Activated naive CD4-positive, alpha-beta T cell treated with anti-CD3 and anti-CD28 coated beads, Interleukin-2, amount 10 ng/mL, durations not matched to agents 7 days and 5 days (primary cell): ENCODE measurements around the gene MGAT5B.
A peak's percentile ranks its signal among the peaks of the same experiment; 100 is the strongest.

Source experiments
- CTCF ChIA-PET: fragments of 350-600 bp; sonication (Branson Sonifier 250); formaldehyde crosslinking; loops from one replicate; lab custom pipeline; 2021; ENCODE audit warnings: antibody characterized with exemption; lab: Charles Lee
- DNase-seq: peaks from one replicate; pipeline ENCODE4 v3.0.0-alpha.2; 2020
- H3K27ac Mint-ChIP-seq: one replicate; pipeline ENCODE4 v1.8.0; 2021; ENCODE audit warnings: mild to moderate bottlenecking, moderate library complexity, mixed read lengths
- H3K27me3 Mint-ChIP-seq: one replicate; pipeline ENCODE4 v1.8.0; 2021; ENCODE audit warnings: mild to moderate bottlenecking, mixed read lengths
- H3K36me3 Mint-ChIP-seq: one replicate; pipeline ENCODE4 v1.8.0; 2021; ENCODE audit warnings: mixed read lengths
- H3K4me1 Mint-ChIP-seq: one replicate; pipeline ENCODE4 v1.8.0; 2021; ENCODE audit warnings: mixed read lengths
- H3K4me3 Mint-ChIP-seq: one replicate; pipeline ENCODE4 v1.8.0; 2021; ENCODE audit warnings: mild to moderate bottlenecking, moderate library complexity, mixed read lengths
- H3K9me3 Mint-ChIP-seq: one replicate; pipeline ENCODE4 v1.8.0; 2021; ENCODE audit warnings: mixed read lengths

MGAT5B gene

GRCh38 chr17:76868176-76868668, at the start of gene MGAT5B:
Gene MGAT5B, plus strand, starts transcription at chr17:76868404. Its CDS starts 626 bp downstream, at chr17:76869030.
- Mint-ChIP-seq H3K4me1 (peaks cover 7% of the 10 kb centered on the region), H3K36me3 (no peaks in the 10 kb centered on the region), H3K27ac (no peak within 1 kb of the TSS), H3K4me3 (peak within 1 kb of the TSS; percentile 69), H3K27me3 (peaks cover 79% of the 10 kb centered on the region), H3K9me3 (no peaks in the 10 kb centered on the region)
- CTCF ChIA-PET, result interaction anchor here (0.6 to 6.2 kb wide), 23 partner anchors 11 to 403 kb away, joined by 3 to 66 read pairs (median 4); no protein-coding TSS in a partner anchor
- DNase-seq, result peak; percentile 79

- Mint-ChIP-seq H3K4me3 (no peak overlapping the region), H3K4me1 (peaks cover 13% of the 10 kb centered on the region), H3K27ac (no peak overlapping the region), H3K36me3 (no peaks in the 10 kb centered on the region), H3K27me3 (peaks cover 47% of the 10 kb centered on the region), H3K9me3 (no peaks in the 10 kb centered on the region)
- no peak for DNase-seq
- CTCF ChIA-PET, result interaction anchor here (0.8 kb wide), 1 partner anchor 27 kb away, joined by 3 read pairs; no protein-coding TSS in a partner anchor
These were observed 48.2 kb upstream of the MGAT5B start for GRCh38 chr17:76820039-76820438.

GRCh38 chr17:76820561-76820960, 47.6 kb upstream of the MGAT5B start:
- H3K9me3 Mint-ChIP-seq, result no peaks in the 10 kb centered on the region
- H3K4me3 Mint-ChIP-seq, result no peak overlapping the region
- CTCF ChIA-PET, result interaction anchor here (1.1 kb wide), 1 partner anchor 47 kb away, joined by 3 read pairs; the partner anchor contains the start of gene MGAT5B
- peaks cover 13% of the 10 kb centered on the region for H3K4me1 Mint-ChIP-seq
- H3K27me3 Mint-ChIP-seq, result peaks cover 45% of the 10 kb centered on the region
- no peaks in the 10 kb centered on the region for H3K36me3 Mint-ChIP-seq
- DNase-seq, result no peak
- no peak overlapping the region for H3K27ac Mint-ChIP-seq

GRCh38 chr17:76822184-76822778, 45.9 kb upstream of the MGAT5B start:
- no peak for DNase-seq
- Mint-ChIP-seq H3K4me3 (no peak overlapping the region), H3K9me3 (no peaks in the 10 kb centered on the region), H3K36me3 (no peaks in the 10 kb centered on the region), H3K4me1 (peaks cover 17% of the 10 kb centered on the region), H3K27me3 (peaks cover 39% of the 10 kb centered on the region), H3K27ac (no peak overlapping the region)
- CTCF ChIA-PET, result no interaction called here

- no peak for DNase-seq
- Mint-ChIP-seq H3K4me3 (no peak overlapping the region), H3K27me3 (peaks cover 44% of the 10 kb centered on the region), H3K36me3 (no peaks in the 10 kb centered on the region), H3K9me3 (no peaks in the 10 kb centered on the region), H3K27ac (no peak overlapping the region), H3K4me1 (peaks cover 14% of the 10 kb centered on the region)
- CTCF ChIA-PET, result no interaction called here
These were observed 44.1 kb upstream of the MGAT5B start for GRCh38 chr17:76824093-76824492.

- no peaks in the 10 kb centered on the region for H3K36me3 Mint-ChIP-seq
- peaks cover 18% of the 10 kb centered on the region for H3K4me1 Mint-ChIP-seq
- H3K9me3 Mint-ChIP-seq, result no peaks in the 10 kb centered on the region
- CTCF ChIA-PET, result interaction anchor here (1.0 kb wide), 1 partner anchor 10 kb away, joined by 3 read pairs; no protein-coding TSS in a partner anchor
- DNase-seq, result peak; percentile 33
- no peak overlapping the region for H3K27ac Mint-ChIP-seq
- H3K27me3 Mint-ChIP-seq, result peaks cover 38% of the 10 kb centered on the region
- H3K4me3 Mint-ChIP-seq, result no peak overlapping the region
These were observed 41.7 kb upstream of the MGAT5B start for GRCh38 chr17:76826330-76827068.

- CTCF ChIA-PET, result interaction anchor here (1.0 kb wide), 1 partner anchor 12 kb away, joined by 3 read pairs; no protein-coding TSS in a partner anchor
These were observed 40.5 kb upstream of the MGAT5B start for GRCh38 chr17:76827736-76828135.

GRCh38 chr17:76830987-76831715, 37.1 kb upstream of the MGAT5B start:
- Mint-ChIP-seq H3K36me3 (no peaks in the 10 kb centered on the region), H3K9me3 (no peaks in the 10 kb centered on the region), H3K4me1 (peaks cover 17% of the 10 kb centered on the region), H3K27me3 (peaks cover 48% of the 10 kb centered on the region), H3K4me3 (no peak overlapping the region), H3K27ac (no peak overlapping the region)
- no peak for DNase-seq
- CTCF ChIA-PET, result interaction anchor here (1.6 kb wide), 1 partner anchor 118 kb away, joined by 4 read pairs; no protein-coding TSS in a partner anchor

More at GRCh38 chr17:76827736-76828135, 40.5 kb upstream of the MGAT5B start:
- Mint-ChIP-seq H3K27ac (no peak overlapping the region), H3K4me3 (no peak overlapping the region), H3K27me3 (peaks cover 34% of the 10 kb centered on the region), H3K4me1 (peaks cover 18% of the 10 kb centered on the region), H3K9me3 (no peaks in the 10 kb centered on the region), H3K36me3 (no peaks in the 10 kb centered on the region)
- DNase-seq, result no peak

- Mint-ChIP-seq H3K27me3 (peaks cover 53% of the 10 kb centered on the region), H3K36me3 (no peaks in the 10 kb centered on the region), H3K4me1 (peaks cover 6% of the 10 kb centered on the region), H3K4me3 (no peak overlapping the region), H3K27ac (no peak overlapping the region), H3K9me3 (no peaks in the 10 kb centered on the region)
- CTCF ChIA-PET, result no interaction called here
- no peak for DNase-seq
These were observed 35.1 kb upstream of the MGAT5B start for GRCh38 chr17:76833034-76833644.

- Mint-ChIP-seq H3K9me3 (no peaks in the 10 kb centered on the region), H3K36me3 (no peaks in the 10 kb centered on the region), H3K4me1 (peaks cover 4% of the 10 kb centered on the region), H3K27ac (no peak overlapping the region), H3K4me3 (no peak overlapping the region), H3K27me3 (peaks cover 54% of the 10 kb centered on the region)
- no peak for DNase-seq
- CTCF ChIA-PET, result no interaction called here
These were observed 34.5 kb upstream of the MGAT5B start for GRCh38 chr17:76833747-76834146.

- Mint-ChIP-seq H3K27me3 (peaks cover 60% of the 10 kb centered on the region), H3K27ac (no peak overlapping the region), H3K9me3 (no peaks in the 10 kb centered on the region), H3K36me3 (no peaks in the 10 kb centered on the region), H3K4me3 (no peak overlapping the region), H3K4me1 (peaks cover 8% of the 10 kb centered on the region)
- DNase-seq, result no peak
- CTCF ChIA-PET, result no interaction called here
These were observed 33.3 kb upstream of the MGAT5B start for GRCh38 chr17:76834870-76835269.

- no peak for DNase-seq
- Mint-ChIP-seq H3K27ac (no peak overlapping the region), H3K4me3 (no peak overlapping the region), H3K4me1 (peaks cover 19% of the 10 kb centered on the region), H3K36me3 (no peaks in the 10 kb centered on the region), H3K9me3 (no peaks in the 10 kb centered on the region), H3K27me3 (peaks cover 81% of the 10 kb centered on the region)
- CTCF ChIA-PET, result no interaction called here
These were observed 27.8 kb upstream of the MGAT5B start for GRCh38 chr17:76840443-76840767.

- Mint-ChIP-seq H3K9me3 (no peaks in the 10 kb centered on the region), H3K27ac (no peak overlapping the region), H3K36me3 (no peaks in the 10 kb centered on the region), H3K4me1 (peaks cover 19% of the 10 kb centered on the region), H3K4me3 (no peak overlapping the region), H3K27me3 (peaks cover 82% of the 10 kb centered on the region)
- CTCF ChIA-PET, result interaction anchor here (0.8 kb wide), 1 partner anchor 215 kb away, joined by 3 read pairs; no protein-coding TSS in a partner anchor
- DNase-seq, result no peak
These were observed 27.1 kb upstream of the MGAT5B start for GRCh38 chr17:76840884-76841775.
